ENCODE results near the gene CAPN15.

The CAPN15 gene

DNA sequence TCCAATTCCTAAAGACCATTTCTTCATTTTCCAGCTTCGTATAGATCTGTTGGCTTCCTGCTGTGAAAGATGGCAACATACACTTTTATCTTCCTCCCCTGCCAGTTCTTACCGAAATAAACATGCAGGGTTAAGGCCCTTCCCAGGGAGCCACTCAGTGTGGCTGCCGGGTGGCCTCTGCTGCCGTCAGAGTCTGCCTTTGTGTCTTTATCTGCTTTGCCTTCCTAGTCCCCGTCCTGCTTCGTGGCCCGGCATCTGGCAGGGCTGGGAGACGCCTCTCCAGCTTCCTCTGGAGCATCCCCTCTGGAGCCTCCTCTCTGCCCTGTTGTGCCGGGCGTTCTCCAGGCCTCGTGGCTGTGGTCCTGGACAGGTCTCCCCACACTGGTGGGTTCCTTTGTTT lies 30.3 kb upstream of the CAPN15 start:
- H3K4me3 ChIP-seq (ENCODE audit: low read depth, low read length), result no peak overlapping the region
- no peak for DNase-seq (ENCODE audit: low read depth)
- TF ChIP-seq, protein P1, sequence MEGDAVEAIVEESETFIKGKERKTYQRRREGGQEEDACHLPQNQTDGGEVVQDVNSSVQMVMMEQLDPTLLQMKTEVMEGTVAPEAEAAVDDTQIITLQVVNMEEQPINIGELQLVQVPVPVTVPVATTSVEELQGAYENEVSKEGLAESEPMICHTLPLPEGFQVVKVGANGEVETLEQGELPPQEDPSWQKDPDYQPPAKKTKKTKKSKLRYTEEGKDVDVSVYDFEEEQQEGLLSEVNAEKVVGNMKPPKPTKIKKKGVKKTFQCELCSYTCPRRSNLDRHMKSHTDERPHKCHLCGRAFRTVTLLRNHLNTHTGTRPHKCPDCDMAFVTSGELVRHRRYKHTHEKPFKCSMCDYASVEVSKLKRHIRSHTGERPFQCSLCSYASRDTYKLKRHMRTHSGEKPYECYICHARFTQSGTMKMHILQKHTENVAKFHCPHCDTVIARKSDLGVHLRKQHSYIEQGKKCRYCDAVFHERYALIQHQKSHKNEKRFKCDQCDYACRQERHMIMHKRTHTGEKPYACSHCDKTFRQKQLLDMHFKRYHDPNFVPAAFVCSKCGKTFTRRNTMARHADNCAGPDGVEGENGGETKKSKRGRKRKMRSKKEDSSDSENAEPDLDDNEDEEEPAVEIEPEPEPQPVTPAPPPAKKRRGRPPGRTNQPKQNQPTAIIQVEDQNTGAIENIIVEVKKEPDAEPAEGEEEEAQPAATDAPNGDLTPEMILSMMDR (IDR thresholded peaks at IDR 0.05; ENCODE audit: low read depth, low read length), result no peak
- TF ChIP-seq, protein P2, sequence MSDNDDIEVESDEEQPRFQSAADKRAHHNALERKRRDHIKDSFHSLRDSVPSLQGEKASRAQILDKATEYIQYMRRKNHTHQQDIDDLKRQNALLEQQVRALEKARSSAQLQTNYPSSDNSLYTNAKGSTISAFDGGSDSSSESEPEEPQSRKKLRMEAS (IDR thresholded peaks at IDR 0.05; ENCODE audit: low read depth, low read length), result no peak
- TF ChIP-seq POLR2A (IDR thresholded peaks at IDR 0.05; ENCODE audit: extremely low read depth, insufficient read length) (no peak), MYC (IDR thresholded peaks at IDR 0.05; ENCODE audit: low read depth, low read length) (no peak)

DNA sequence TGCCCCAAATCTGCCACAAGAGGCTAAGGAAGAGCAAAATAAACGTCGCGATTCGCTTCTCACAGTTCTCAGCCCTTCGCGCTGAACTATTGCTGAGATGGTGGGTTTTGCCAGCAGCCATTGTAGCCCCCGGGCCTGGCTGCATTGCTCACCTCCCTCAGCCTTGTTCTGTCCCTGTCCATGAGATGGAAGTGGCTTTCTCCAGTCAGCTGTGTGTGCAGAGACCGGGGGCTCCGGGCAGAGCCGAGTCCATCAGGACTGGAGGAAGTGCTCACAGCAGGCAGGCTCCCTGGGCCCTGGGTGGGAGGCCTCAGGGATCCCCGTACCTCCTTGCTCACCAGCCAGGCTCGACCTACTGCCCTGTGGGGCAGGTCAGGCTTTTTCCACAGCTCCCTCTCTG lies 27.6 kb upstream of the CAPN15 start:
- DNase-seq (ENCODE audit: low read depth), result no peak
- TF ChIP-seq MYC (IDR thresholded peaks at IDR 0.05; ENCODE audit: low read depth, low read length) (no peak), POLR2A (IDR thresholded peaks at IDR 0.05; ENCODE audit: extremely low read depth, insufficient read length) (no peak)
- TF ChIP-seq, protein P2 (IDR thresholded peaks at IDR 0.05; ENCODE audit: low read depth, low read length), result no peak
- TF ChIP-seq, protein P1 (IDR thresholded peaks at IDR 0.05; ENCODE audit: low read depth, low read length), result no peak
- H3K4me3 ChIP-seq (ENCODE audit: low read depth, low read length), result no peak overlapping the region

DNA sequence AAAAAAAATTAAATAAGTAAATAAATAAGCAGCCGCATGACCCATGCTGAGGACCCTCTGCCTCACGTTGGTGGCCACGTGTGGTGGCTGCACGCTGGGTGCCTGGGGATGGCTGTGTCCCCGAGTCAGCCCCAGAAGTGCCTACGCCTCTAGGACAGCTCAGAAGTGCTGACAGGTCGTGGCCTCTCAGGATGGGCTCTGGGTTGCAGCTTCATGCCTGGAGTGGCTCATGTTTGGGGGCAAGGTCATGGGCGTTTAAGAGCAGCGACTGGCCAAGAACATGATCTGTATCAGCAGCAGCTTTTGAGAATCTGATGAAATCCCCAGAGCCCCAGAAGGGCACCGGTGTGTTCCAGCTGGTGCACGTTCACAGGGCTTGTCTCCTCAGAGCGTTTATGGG lies 26.8 kb upstream of the CAPN15 start:
- no peak overlapping the region for H3K4me3 ChIP-seq (ENCODE audit: low read depth, low read length)
- DNase-seq (ENCODE audit: low read depth), result no peak
- TF ChIP-seq, protein P2 (IDR thresholded peaks at IDR 0.05; ENCODE audit: low read depth, low read length), result no peak
- TF ChIP-seq POLR2A (IDR thresholded peaks at IDR 0.05; ENCODE audit: extremely low read depth, insufficient read length) (no peak), MYC (IDR thresholded peaks at IDR 0.05; ENCODE audit: low read depth, low read length) (no peak)
- TF ChIP-seq, protein P1 (IDR thresholded peaks at IDR 0.05; ENCODE audit: low read depth, low read length), result no peak

DNA sequence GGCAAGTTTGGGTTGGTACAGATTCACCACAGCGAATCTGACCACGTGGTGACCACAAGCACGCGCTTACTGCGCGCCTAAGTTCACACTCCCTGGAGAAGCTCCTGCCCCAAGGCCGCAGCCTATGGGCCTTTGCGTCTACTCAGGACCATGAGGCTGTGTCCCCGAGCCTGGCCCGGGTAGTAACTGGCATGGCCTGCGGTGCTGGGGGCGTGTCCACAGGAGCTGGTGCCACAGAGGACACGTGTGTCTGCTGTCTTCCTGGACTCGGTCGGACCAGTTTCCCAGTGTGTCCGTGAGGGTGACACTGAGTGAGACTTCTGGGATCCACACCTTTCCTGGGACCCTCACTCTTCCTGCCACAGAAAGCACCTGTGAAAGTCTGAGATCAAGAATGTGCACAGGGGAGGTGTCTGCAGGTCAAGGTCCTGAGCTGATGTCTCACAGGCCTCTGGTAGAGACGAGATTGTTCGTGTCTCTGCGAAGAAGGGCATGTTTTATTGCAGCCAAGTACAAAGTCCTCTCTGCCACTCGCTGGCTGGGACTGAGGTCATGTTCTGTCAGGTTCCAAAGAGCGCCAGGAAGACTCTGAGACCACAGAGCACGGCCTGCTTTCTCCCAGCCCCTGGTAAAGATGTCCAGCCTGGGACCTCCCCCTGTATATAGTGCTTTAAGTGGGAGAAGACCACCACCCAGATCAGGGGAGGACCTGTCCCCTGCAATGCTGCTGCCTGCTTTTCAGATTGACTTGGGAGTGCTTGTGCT lies 25.2 kb upstream of the CAPN15 start:
- no peak for DNase-seq (ENCODE audit: low read depth)
- H3K4me3 ChIP-seq (ENCODE audit: low read depth, low read length), result no peak overlapping the region
- TF ChIP-seq, protein P2 (IDR thresholded peaks at IDR 0.05; ENCODE audit: low read depth, low read length), result no peak
- no peak for TF ChIP-seq POLR2A (IDR thresholded peaks at IDR 0.05; ENCODE audit: extremely low read depth, insufficient read length)
- TF ChIP-seq, protein P1 (IDR thresholded peaks at IDR 0.05; ENCODE audit: low read depth, low read length), result no peak
- TF ChIP-seq MYC (IDR thresholded peaks at IDR 0.05; ENCODE audit: low read depth, low read length), result no peak

DNA sequence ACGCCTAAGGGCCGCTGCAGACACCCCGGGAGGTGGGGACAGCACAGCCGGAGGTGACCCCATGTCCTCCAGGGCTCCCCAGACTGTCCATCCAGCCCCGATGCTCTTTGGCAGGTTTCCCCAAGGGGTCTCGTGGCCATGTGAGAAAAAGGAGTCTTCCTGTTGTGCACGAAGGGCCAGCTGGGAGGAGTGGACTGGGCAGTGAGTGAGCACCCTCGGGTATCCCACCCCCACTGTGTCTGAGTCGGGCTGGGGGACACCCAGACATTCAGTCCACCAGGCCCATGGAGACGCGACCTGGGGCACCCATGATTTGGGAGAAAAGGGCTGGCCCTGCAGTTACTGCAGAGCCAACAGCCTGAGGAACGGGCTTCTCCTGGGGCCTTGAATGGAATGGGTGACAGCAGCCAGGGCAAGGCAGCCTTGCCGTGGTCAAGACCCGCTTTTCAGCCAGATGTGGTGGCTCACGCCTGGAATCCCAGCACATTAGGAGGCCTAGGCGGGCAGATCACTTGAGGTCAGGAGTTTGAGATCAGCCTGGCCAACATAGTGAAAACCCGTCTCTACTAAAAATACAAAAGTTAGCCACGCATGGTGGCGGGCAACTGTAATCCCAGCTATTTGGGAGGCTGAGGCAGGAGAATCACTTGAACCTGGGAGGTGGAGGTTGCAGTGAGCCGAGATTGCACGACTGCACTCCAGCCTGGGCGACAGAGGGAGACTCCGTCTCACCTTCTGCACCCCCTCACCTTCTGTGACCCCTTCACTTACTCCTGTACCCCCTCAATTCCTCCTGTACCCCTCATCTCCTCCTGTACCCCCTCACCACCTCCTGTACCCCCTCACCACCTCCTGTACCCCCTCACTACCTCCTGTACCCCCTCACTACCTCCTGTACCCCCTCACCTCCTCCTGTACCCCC lies 24.1 kb upstream of the CAPN15 start:
- H3K4me3 ChIP-seq (ENCODE audit: low read depth, low read length), result no peak overlapping the region
- TF ChIP-seq POLR2A (IDR thresholded peaks at IDR 0.05; ENCODE audit: extremely low read depth, insufficient read length) (no peak), MYC (IDR thresholded peaks at IDR 0.05; ENCODE audit: low read depth, low read length) (no peak)
- TF ChIP-seq, protein P2 (IDR thresholded peaks at IDR 0.05; ENCODE audit: low read depth, low read length), result no peak
- TF ChIP-seq, protein P1 (IDR thresholded peaks at IDR 0.05; ENCODE audit: low read depth, low read length), result no peak
- DNase-seq (ENCODE audit: low read depth), result no peak
